ENCODE measurements around the gene NLRX1.
"Not testable (repeated sequence)": the region's sequence is repeated elsewhere in the genome, so short reads cannot be mapped to it uniquely, and the experiment has no call there.

NLRX1 gene

DNA sequence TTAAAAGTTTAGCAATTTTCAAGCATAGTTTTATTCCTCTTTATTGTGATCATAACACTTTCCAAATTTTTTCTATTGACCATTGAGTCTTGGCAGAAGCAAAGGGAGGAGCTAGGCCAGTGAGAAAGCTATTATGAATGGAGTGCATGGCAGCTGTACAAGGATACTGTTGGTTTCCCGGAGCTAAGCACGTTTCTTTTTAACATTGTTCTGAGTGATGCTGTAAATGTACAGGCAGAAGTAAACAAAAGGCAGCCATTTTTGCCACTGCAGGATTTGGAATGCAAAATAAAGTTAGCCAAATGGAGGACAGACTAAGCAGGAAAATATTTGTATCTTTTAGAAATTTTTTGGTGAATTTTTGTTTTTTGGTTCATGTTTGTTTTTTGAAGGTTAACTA, 53.8 kb downstream of the NLRX1 start:
- TF ChIP-seq, protein P1, sequence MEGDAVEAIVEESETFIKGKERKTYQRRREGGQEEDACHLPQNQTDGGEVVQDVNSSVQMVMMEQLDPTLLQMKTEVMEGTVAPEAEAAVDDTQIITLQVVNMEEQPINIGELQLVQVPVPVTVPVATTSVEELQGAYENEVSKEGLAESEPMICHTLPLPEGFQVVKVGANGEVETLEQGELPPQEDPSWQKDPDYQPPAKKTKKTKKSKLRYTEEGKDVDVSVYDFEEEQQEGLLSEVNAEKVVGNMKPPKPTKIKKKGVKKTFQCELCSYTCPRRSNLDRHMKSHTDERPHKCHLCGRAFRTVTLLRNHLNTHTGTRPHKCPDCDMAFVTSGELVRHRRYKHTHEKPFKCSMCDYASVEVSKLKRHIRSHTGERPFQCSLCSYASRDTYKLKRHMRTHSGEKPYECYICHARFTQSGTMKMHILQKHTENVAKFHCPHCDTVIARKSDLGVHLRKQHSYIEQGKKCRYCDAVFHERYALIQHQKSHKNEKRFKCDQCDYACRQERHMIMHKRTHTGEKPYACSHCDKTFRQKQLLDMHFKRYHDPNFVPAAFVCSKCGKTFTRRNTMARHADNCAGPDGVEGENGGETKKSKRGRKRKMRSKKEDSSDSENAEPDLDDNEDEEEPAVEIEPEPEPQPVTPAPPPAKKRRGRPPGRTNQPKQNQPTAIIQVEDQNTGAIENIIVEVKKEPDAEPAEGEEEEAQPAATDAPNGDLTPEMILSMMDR (IDR thresholded peaks at IDR 0.05; ENCODE audit: low read depth, low read length), result no peak
- H3K4me3 ChIP-seq (ENCODE audit: low read depth, low read length), result no peak overlapping the region

DNA sequence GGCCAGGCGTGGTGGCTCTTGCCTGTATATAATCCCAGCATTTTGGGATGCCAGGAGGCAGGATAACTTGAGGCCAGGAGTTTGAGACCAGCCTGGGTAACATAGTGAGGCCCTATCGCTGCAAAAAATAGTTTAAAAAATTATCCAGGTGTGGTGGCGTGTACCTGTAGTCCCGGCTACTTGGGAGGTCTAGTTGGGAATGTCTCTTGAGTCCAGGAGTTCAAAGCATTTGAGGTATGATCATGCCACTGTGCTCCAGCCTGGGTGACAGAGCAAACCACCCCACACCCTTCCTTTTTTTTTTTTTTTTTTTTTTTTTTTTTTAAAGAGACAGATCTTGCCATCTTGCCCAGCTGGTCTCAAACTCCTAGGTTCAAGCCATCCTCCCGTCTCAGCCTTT, 54.4 kb downstream of the NLRX1 start:
- no peak overlapping the region for H3K4me3 ChIP-seq (ENCODE audit: low read depth, low read length)
- TF ChIP-seq, protein P1 (IDR thresholded peaks at IDR 0.05; ENCODE audit: low read depth, low read length), result no peak

DNA sequence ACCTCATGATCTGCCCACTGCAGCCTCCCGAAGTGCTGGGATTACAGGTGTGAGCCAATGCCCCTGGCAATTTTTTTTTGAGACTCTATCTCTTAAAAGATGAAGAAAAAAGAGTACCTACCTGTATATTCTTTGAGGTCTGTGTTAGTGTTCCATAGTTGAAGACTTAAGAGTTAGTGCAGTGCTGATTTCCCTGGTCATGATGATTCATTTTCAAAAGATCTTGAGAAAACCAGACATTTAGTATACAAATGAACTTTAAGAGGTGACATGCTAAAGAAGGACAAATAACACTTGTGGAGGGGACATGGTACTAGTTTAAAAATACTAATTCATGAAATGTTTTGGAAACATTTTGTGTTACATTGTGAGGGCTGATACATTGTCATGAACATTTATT, 55.3 kb downstream of the NLRX1 start:
- no peak overlapping the region for H3K4me3 ChIP-seq (ENCODE audit: low read depth, low read length)
- TF ChIP-seq, protein P1 (IDR thresholded peaks at IDR 0.05; ENCODE audit: low read depth, low read length), result no peak

DNA sequence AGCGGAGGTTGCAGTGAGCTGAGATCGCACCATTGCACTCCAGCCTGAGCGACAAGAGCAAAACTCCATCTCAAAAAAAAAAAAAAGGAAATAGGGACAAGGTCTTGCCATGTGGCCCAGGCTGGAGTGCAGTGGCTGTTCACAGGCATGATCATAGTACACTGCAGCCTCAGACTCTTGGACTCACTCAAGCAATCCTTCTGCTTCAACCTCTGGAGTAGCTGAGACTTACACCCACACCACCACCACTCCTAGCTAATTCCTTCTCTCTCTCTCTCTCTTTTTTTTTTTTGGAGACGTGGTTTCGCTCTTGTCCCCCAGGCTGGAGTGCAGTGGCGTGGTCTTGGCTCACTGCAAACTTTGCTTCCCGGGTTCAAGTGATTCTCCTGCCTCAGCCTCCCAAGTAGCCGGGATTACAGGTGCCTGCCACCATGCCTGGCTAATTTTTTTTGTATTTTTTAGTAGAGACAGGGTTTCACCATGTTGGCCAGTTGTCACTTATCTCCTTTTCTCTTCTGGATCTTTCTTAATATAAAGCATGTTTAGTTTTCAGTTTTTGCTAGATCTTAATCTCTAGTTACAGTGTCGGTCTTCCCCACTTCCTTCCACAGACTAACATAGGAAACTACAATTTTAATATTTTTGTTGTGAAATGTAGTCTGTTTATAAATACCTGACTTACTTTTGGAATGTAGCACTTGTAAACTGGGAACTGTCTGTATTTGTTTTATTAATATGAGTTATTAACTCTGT, 60.2 kb downstream of the NLRX1 start:
- H3K4me3 ChIP-seq (ENCODE audit: low read depth, low read length), result not testable (repeated sequence)

DNA sequence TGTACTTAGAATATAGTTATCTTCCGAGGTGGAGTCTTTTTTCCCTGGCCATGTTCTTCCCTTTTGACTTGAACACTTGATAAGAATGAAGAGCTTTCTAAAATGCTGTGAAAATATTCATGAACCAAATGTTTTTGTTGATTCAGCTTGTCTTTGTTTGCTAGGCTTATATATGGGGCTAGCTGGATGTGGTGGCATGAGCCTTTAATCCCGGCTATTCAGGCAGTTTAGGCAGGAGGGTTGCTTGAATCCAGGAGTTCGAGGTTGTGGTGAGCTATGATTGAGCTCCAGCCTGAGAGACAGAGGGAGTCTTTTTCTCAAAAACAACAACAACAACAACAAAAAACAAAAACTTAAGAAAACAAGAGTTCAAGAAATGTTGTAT, 60.8 kb downstream of the NLRX1 start:
- H3K4me3 ChIP-seq (ENCODE audit: low read depth, low read length), result no peak overlapping the region
- TF ChIP-seq, protein P1 (IDR thresholded peaks at IDR 0.05; ENCODE audit: low read depth, low read length), result no peak

DNA sequence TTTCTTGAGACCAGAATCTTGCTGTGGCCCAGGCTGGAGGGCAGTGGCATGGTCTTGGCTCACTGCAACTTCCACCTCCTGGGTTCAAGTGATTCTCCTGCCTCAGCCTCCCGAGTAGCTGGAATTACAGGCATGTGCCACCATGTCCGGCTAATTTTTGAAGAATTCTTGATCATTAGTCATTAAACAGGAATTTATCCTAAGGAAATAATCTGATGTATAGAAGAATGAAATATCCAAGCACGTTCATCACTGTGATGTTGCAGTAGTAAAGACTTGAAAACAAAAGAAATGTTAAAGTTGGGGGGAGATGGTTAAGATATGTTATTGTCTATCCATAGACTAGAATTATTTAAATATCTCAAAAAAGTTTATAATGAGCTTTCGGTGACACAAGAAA, 61.2 kb downstream of the NLRX1 start:
- TF ChIP-seq, protein P1 (IDR thresholded peaks at IDR 0.05; ENCODE audit: low read depth, low read length), result no peak
- no peak overlapping the region for H3K4me3 ChIP-seq (ENCODE audit: low read depth, low read length)

All from WI38 (cell line).